ENCODE data around the gene LAMA2. TPM values are rescaled to one million over a fixed set of nuclear protein-coding genes. Genes with fewer than 3 reads are reported as not detected.

The LAMA2 gene
- total RNA-seq, 4 donors from 2014 or later, result 1.7 to 112 (median 19.6) TPM

DNA sequence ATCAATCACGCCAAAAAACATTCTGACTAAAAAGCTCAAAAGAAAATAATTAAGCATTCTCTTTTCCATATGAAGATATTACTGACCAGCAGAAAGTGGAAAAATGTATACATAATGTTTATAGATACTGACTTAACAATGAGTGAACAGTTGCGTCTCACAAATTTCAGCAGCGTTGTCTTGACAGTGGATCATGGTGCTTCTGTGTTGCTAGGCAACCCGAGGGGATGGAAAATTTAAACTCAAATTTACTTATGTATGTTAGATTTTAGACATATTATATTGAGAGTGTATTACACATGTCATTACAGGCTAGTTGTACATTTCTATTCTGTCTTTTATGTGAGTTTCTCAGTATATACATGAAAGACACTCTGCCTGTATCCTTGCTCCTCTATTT is 110.2 kb downstream of the LAMA2 start:
- TF ChIP-seq, protein P1, sequence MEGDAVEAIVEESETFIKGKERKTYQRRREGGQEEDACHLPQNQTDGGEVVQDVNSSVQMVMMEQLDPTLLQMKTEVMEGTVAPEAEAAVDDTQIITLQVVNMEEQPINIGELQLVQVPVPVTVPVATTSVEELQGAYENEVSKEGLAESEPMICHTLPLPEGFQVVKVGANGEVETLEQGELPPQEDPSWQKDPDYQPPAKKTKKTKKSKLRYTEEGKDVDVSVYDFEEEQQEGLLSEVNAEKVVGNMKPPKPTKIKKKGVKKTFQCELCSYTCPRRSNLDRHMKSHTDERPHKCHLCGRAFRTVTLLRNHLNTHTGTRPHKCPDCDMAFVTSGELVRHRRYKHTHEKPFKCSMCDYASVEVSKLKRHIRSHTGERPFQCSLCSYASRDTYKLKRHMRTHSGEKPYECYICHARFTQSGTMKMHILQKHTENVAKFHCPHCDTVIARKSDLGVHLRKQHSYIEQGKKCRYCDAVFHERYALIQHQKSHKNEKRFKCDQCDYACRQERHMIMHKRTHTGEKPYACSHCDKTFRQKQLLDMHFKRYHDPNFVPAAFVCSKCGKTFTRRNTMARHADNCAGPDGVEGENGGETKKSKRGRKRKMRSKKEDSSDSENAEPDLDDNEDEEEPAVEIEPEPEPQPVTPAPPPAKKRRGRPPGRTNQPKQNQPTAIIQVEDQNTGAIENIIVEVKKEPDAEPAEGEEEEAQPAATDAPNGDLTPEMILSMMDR (IDR thresholded peaks at IDR 0.05), result no peak
- TF ChIP-seq POLR2A (IDR thresholded peaks at IDR 0.05), result no peak
- H3K27me3 ChIP-seq, result no peaks in the 10 kb centered on the region
- no peak for DNase-seq
- H3K9me3 ChIP-seq, result no peaks in the 10 kb centered on the region
- no peaks in the 10 kb centered on the region for H3K4me1 ChIP-seq
- 84 to 85% methylated on average over 4 of the region's 4 CpGs for WGBS, 2 donors
- intact Hi-C loops (cut with DNase I), result no loop called here
- no peak overlapping the region for H3K4me3 ChIP-seq
- H3K36me3 ChIP-seq, result no peaks in the 10 kb centered on the region
- no peak overlapping the region for H3K27ac ChIP-seq

DNA sequence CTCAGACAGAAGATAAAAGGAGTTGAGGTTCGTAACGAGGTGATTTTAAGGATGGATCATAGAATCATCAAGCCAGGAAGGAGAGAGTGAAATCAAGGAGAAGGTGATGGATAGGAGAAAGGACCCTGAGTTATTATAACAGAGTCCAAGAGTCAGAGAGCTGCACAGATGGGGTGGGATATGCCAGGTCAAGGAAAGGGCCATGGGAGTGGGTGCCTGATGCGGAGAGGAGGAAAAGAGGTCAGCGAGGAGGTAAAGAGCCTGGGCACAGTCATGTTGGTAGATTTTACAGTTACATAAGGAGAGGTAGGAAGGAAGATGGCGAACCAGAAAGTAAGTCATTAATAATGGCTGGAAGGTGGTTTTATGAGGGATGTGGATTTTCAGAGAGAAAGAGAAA is 114.9 kb downstream of the LAMA2 start:
- H3K27ac ChIP-seq, result no peak overlapping the region
- H3K4me3 ChIP-seq, result no peak overlapping the region
- DNase-seq, result no peak
- H3K4me1 ChIP-seq, result no peaks in the 10 kb centered on the region
- no peak for TF ChIP-seq POLR2A (IDR thresholded peaks at IDR 0.05)
- TF ChIP-seq, protein P1 (IDR thresholded peaks at IDR 0.05), result no peak
- intact Hi-C loops (cut with DNase I), result no loop called here
- whole genome bisulfite sequencing, 2 donors, result 84 to 90% methylated on average over 5 of the region's 5 CpGs
- no peaks in the 10 kb centered on the region for H3K9me3 ChIP-seq
- no peaks in the 10 kb centered on the region for H3K27me3 ChIP-seq
- no peaks in the 10 kb centered on the region for H3K36me3 ChIP-seq

DNA sequence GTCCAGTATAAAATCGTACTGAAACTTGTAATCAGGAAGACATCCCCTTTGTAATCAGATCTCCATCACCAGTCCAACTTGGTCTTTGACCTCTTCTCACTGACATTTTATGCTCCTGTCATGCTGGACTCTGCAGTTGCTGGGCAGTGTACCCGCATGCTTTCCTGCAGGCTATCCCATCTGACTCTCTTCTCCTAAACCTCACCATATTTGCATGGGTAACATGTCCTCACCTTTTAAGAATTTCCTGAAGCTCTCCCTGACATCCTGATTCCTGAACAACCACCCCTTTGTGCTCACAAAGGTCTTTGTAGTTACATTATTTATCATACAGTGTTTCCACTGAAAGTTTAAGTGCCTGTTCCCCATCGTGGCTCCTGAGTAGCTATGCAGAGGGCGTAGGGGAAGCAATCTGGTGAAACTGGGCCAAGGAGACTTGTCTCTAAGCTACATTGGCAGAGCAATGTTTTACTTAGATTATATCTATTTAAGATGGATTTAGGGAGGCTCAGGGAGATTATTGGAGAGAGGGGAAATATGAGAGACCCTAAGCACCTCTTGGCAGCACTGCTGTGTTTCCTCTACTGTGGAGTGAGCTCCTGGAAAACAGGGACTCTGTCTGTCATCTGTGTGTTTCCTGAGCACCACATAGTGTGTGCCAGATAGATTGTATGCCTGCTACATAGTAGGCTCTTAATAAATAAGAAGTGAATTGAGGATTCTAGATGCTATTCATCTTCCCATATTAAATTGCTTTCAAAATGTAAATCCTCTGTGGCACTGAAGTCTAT is 124.0 kb downstream of the LAMA2 start:
- Histone ChIP-seq H3K4me3 (no peak overlapping the region), H3K4me1 (no peaks in the 10 kb centered on the region), H3K27me3 (no peaks in the 10 kb centered on the region), H3K9me3 (no peaks in the 10 kb centered on the region), H3K36me3 (no peaks in the 10 kb centered on the region), H3K27ac (no peak overlapping the region)
- no peak for DNase-seq
- intact Hi-C loops (cut with DNase I), result no loop called here
- 36 to 55% methylated on average over 4 of the region's 4 CpGs for WGBS, 2 donors
- TF ChIP-seq POLR2A (IDR thresholded peaks at IDR 0.05), result no peak
- TF ChIP-seq, protein P1 (IDR thresholded peaks at IDR 0.05), result no peak

DNA sequence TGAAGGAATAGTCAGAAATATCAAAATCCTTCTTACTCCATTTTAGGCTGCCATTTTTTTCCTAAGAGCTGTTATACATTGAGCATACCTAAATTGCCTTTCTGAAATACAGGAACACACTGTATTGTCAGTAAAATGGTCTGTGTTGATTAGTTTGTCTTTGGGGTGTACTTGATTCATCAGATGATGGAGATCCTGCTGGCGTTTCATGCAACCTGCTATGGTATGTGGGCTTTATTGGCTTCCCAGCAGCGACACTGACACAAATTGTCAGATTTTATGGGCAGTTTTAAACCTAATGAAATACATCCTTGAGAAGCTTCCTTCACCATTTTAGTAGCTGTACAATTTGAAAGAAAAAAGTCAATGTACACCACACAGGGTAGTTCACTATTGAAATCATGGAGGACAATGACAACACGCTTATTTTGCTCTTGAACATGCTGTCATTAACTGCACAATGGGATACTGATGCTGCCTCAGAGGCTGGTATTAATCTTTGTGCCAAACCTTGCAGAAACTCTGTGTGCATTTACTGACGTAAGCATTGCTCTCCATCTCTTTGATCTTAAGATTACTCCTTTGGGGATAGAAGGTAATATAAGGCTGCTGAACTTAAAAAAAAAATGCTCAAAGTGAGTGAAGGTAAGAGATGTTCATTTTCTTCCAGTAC is 124.9 kb downstream of the LAMA2 start:
- no peaks in the 10 kb centered on the region for H3K36me3 ChIP-seq
- 61 to 87% methylated on average over 4 of the region's 4 CpGs for WGBS, 2 donors
- no peaks in the 10 kb centered on the region for H3K27me3 ChIP-seq
- H3K9me3 ChIP-seq, result no peaks in the 10 kb centered on the region
- TF ChIP-seq POLR2A (IDR thresholded peaks at IDR 0.05), result no peak
- TF ChIP-seq, protein P1 (IDR thresholded peaks at IDR 0.05), result no peak
- no peaks in the 10 kb centered on the region for H3K4me1 ChIP-seq
- DNase-seq, result no peak
- intact Hi-C loops (cut with DNase I), result no loop called here
- no peak overlapping the region for H3K4me3 ChIP-seq
- H3K27ac ChIP-seq, result no peak overlapping the region

DNA sequence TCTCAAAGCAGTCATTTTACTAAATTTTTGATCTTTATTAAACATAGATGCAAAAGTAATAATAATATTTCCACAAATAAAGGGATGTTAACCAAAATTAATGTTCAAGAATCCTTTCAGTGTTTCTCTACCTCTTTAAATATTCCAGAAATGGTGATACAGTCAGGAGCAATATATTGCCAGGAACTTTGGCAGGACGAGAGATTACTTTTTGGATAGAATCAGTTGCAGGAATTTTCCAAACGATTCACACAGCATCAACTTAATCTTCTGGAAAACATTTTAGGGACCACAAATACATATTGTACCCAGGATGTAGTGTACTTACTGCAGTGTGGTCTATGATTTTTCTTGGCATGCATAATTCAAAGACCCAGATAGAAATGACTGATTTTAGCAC is 125.7 kb downstream of the LAMA2 start:
- intact Hi-C loops (cut with DNase I), result no loop called here

More for the DNA sequence above, 125.7 kb downstream of the LAMA2 start:
- no peak for DNase-seq
- 39 to 47% methylated on average over 2 of the region's 2 CpGs for WGBS, 2 donors
- no peaks in the 10 kb centered on the region for H3K4me1 ChIP-seq
- H3K27me3 ChIP-seq, result no peaks in the 10 kb centered on the region
- H3K27ac ChIP-seq, result no peak overlapping the region
- TF ChIP-seq POLR2A (IDR thresholded peaks at IDR 0.05), result no peak
- TF ChIP-seq, protein P1 (IDR thresholded peaks at IDR 0.05), result no peak
- H3K9me3 ChIP-seq, result no peaks in the 10 kb centered on the region
- no peaks in the 10 kb centered on the region for H3K36me3 ChIP-seq
- no peak overlapping the region for H3K4me3 ChIP-seq
